Heart left ventricle (tissue), 13 donors: ENCODE data around the gene REXO1.
A peak's percentile ranks its signal among the peaks of the same experiment; 100 is the strongest.

ENCODE experiments used
- CTCF ChIP-seq, 12 donors: fragments of 200-600 bp; sonication (generic) in 4 of 12; IDR thresholded peaks; one replicate each; pipeline versions ENCODE4 v1.5.0 to v1.8.0; 2018 to 2022; ENCODE audit warnings: antibody characterized with exemption in 12 of 12, mild to moderate bottlenecking in 5 of 12
- POLR2A ChIP-seq, 2 donors: fragments of 450-650 bp; IDR thresholded peaks; one replicate each; pipeline ENCODE4 v1.6.1; 2017; ENCODE audit warnings: antibody characterized with exemption in 2 of 2, mild to moderate bottlenecking in 2 of 2, moderate library complexity in 2 of 2
- donor health status: ischemic (EF 13 %, LVEDD 7.1; RV severe dilation, severe dysfunction).
- donor health status: DM: no; HTN: yes; CAD: no.
- donor health status: DM: no; HTN: no; CAD: no.
- donor health status: ischemic (EF 25% LVEDD 6.9; RV normal size, moderate dysfunction).
- donor health status: ischemic (EF 25% LVEDD 5.7; RV mildly dilated, moderate dysfunction).
- donor health status: ischemic (EF 35%, LVEDD 5.7; RV mildly dilated, moderate dysfunction).
- donor health status: nonischemic (EF 11% LVEDD 7.7; RV severe dilation, severe dysfunction).
- donor health status: DM: yes; HTN: yes; CAD: no.
- donor health status: PGD.
- donor health status: ischemic (EF 29% LVEDD 5.4; RV normal size, mild dysfunction).
- donor health status: nonischemic (EF 23%, LVEDD 6.1; RV moderate dilation, normal function).

DNA sequence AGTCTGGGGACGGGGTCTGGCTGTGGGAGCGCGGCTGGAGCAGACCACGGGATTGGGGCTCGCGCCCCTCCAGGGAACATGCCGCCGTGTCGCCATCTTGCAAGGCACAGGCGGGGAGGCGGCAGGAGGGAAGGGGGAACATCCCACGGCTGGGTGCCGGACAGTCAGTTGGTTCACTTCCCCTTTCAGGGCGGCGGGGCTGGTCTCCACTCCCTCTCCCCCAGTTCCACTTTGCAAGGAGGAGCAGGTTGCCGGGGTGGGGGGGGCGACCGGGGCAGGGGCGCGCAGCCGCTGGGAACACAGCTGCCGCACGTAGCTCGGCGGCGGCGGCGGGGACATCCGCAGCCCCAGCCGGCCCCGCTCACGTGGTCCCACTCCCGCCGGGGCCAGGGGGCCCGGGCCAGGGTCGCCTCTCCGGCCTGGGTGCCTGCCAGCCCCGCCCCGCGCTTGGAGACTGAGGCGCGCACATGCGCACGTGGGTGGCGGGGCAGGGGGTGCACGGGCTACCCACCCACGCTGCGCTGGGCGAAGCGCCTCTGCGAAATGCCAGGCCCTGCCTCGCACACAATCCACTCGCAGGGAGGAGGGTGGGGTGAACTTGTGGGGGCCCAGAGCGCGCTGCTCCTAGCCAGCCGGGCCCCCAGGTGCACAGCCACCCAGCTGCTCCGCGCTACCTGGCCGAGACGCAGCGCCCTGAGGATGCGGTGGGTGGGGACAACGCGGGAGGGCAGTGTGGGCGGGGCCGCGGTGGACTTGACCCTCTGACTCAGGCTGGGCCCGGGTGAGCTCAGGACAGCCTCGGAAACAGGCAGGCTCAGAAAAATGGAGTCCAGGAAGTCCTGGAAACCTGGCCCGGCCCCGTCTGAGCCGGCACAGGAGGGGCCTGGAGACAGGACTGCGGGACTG, 8.7 kb upstream of the REXO1 start:
- TF ChIP-seq CTCF (IDR thresholded peaks at IDR 0.05) (no peak), POLR2A (IDR thresholded peaks at IDR 0.05) (peak in 1 of 2 donors; percentile 12)
